HepG2 (cell line): ENCODE results near the gene KLHL12. TPM values are rescaled to one million over a fixed set of nuclear protein-coding genes. Genes with fewer than 3 reads are reported as not detected.
A peak's percentile ranks its signal among the peaks of the same experiment; 100 is the strongest.

Experiments used
- AKAP8 ChIP-seq: sonication (generic); formaldehyde crosslinking; IDR thresholded peaks from 2 replicates; pipeline ENCODE4 v1.5.1; 2020; ENCODE audit warnings: mild to moderate bottlenecking, missing genetic modification reagents
- ATF3 ChIP-seq: sonication (generic); formaldehyde crosslinking; IDR thresholded peaks from 2 replicates; pipeline ENCODE4 v1.4.0; 2020; ENCODE audit warnings: missing genetic modification reagents
- DBP ChIP-seq: sonication (generic); formaldehyde crosslinking; IDR thresholded peaks from 2 replicates; pipeline ENCODE4 v1.4.0; 2020; ENCODE audit warnings: missing genetic modification reagents; ENCODE audit errors: not compliant biosample characterization
- FUBP1 ChIP-seq: sonication (generic); formaldehyde crosslinking; IDR thresholded peaks from 2 replicates; pipeline ENCODE4 v1.5.1; 2020; ENCODE audit warnings: missing genetic modification reagents, mild to moderate bottlenecking, borderline replicate concordance
- HOXD1 ChIP-seq: sonication (generic); formaldehyde crosslinking; IDR thresholded peaks from 2 replicates; pipeline ENCODE4 v1.5.0; 2020; ENCODE audit warnings: missing genetic modification reagents
- KAT2B ChIP-seq: fragments of 150-350 bp; IDR thresholded peaks from 2 replicates; pipeline ENCODE4 v1.6.1; 2014; ENCODE audit warnings: low read depth, low read length, borderline replicate concordance
- MLXIP ChIP-seq: sonication (generic); formaldehyde crosslinking; IDR thresholded peaks from 2 replicates; pipeline ENCODE4 v1.9.0; 2021; ENCODE audit warnings: missing genetic modification reagents, borderline replicate concordance
- SATB2 ChIP-seq: sonication (generic); formaldehyde crosslinking; IDR thresholded peaks from 2 replicates; pipeline ENCODE4 v1.5.0; 2020; ENCODE audit warnings: missing genetic modification reagents
- SPEN ChIP-seq: sonication (generic); formaldehyde crosslinking; IDR thresholded peaks from 2 replicates; pipeline ENCODE4 v1.5.1; 2020; ENCODE audit warnings: low read depth, mild to moderate bottlenecking, missing genetic modification reagents
- SYNCRIP ChIP-seq: fragments of 200-400 bp; formaldehyde crosslinking; IDR thresholded peaks from 2 replicates; pipeline ENCODE4 v1.6.1; 2018; ENCODE audit warnings: mild to moderate bottlenecking, low read depth, low read length; ENCODE audit not compliant: insufficient read depth
- TBL1XR1 ChIP-seq: fragments of 150-350 bp; IDR thresholded peaks from 2 replicates; pipeline ENCODE4 v1.6.1; 2014; ENCODE audit warnings: borderline replicate concordance, low read length; ENCODE audit not compliant: partially characterized antibody
- THRA ChIP-seq: sonication (generic); formaldehyde crosslinking; IDR thresholded peaks from 2 replicates; pipeline ENCODE4 v1.4.0; 2020; ENCODE audit warnings: missing genetic modification reagents, borderline replicate concordance
- ZBTB1 ChIP-seq: sonication (generic); formaldehyde crosslinking; IDR thresholded peaks from 2 replicates; pipeline ENCODE4 v1.4.0; 2020; ENCODE audit warnings: missing genetic modification reagents, borderline replicate concordance
- ZNF354B ChIP-seq: sonication (generic); formaldehyde crosslinking; IDR thresholded peaks from 2 replicates; pipeline ENCODE4 v1.8.0; 2022; ENCODE audit warnings: mild to moderate bottlenecking, missing genetic modification reagents
- ZNF549 ChIP-seq: sonication (generic); formaldehyde crosslinking; IDR thresholded peaks from 2 replicates; pipeline ENCODE4 v1.5.0; 2020; ENCODE audit warnings: missing genetic modification reagents
- ZNF772 ChIP-seq: sonication (generic); formaldehyde crosslinking; IDR thresholded peaks from 2 replicates; pipeline ENCODE4 v1.5.0; 2020; ENCODE audit warnings: mild to moderate bottlenecking, missing genetic modification reagents
- ZNF83 ChIP-seq: sonication (generic); formaldehyde crosslinking; IDR thresholded peaks from 2 replicates; pipeline ENCODE4 v1.4.0; 2020; ENCODE audit warnings: missing genetic modification reagents, mild to moderate bottlenecking, borderline replicate concordance
- ZXDC ChIP-seq: sonication (generic); formaldehyde crosslinking; IDR thresholded peaks from 2 replicates; pipeline ENCODE4 v1.5.0; 2020; ENCODE audit warnings: mild to moderate bottlenecking, missing genetic modification reagents
- polyA plus RNA-seq, 8 experiments: library from polyadenylated mRNA; depleted of rRNA in 3 of 8; stranded (reverse) in 7 of 8; unstranded in 1 of 8; fragments of >200 nt; fragmentation: Illumina TruSeq in 4 of 8; extraction: Trizol in 4 of 8; gene quantifications; 2 replicates each; pipeline versions ENCODE4 v1.2.1 to v1.2.3, GENCODE V29; 2011 to 2016; ENCODE audit warnings: low read depth in 4 of 8, missing spikeins in 1 of 8, mixed read lengths in 1 of 8; ENCODE audit not compliant: insufficient read depth in 1 of 8
- total RNA-seq, 5 experiments: library from RNA; depleted of rRNA; stranded (reverse); fragments of >200 nt; fragmentation: Illumina TruSeq; extraction: Trizol; gene quantifications; 2 replicates each; pipeline ENCODE4 v1.2.3, GENCODE V29; 2016; ENCODE audit warnings: low read depth in 1 of 5

Gene KLHL12
- total and polyA plus RNA-seq, 2 of the 13 experiments (the other 11 are each of a cell fraction or from before 2014, with no cell fraction given) = 19.2 to 25.2 TPM

GRCh38 chr1:202888531-202889360 lies 38.3 kb downstream of the KLHL12 start, which contains the start of gene RABIF (continued):
- TF ChIP-seq ZNF772 (CRISPR knock-in tag) = peak; percentile 85; the same call in 1 of the 2 replicates
- TF ChIP-seq SPEN = no peak; the same call in none of the 2 replicates
- no peak for TF ChIP-seq ZNF83 (CRISPR knock-in tag)
- no peak for TF ChIP-seq MLXIP
- no peak for TF ChIP-seq FUBP1
- 0 out of 2 replicates have a peak, but pooled peaks have one; percentile 22 for TF ChIP-seq SATB2
- no peak for TF ChIP-seq ZNF549 (CRISPR knock-in tag)
- TF ChIP-seq TBL1XR1 = no peak
- 0 out of 2 replicates have a peak, but pooled peaks have one; percentile 31 for TF ChIP-seq ZXDC
- no peak for TF ChIP-seq ZNF354B (CRISPR knock-in tag)
- no peak; the same call in 1 of the 2 replicates for TF ChIP-seq THRA
- TF ChIP-seq AKAP8 (CRISPR knock-in tag) = peak; percentile 47; the same call in 1 of the 2 replicates
- no peak for TF ChIP-seq SYNCRIP
- no peak for TF ChIP-seq KAT2B
- peak; percentile 89 for TF ChIP-seq DBP (CRISPR knock-in tag)
- TF ChIP-seq HOXD1 = no peak
- no peak; the same call in 1 of the 2 replicates for TF ChIP-seq ATF3 (CRISPR knock-in tag)
- no peak for TF ChIP-seq ZBTB1
